Subcutaneous abdominal adipose tissue (tissue), 5 donors: ENCODE measurements around the gene GALNT18.
A peak's percentile ranks its signal among the peaks of the same experiment; 100 is the strongest.

Experiments
- H3K27ac ChIP-seq: one replicate; pipeline ENCODE4 v1.7.0; 2013; ENCODE audit warnings: low read depth, mild to moderate bottlenecking, inconsistent platforms, low read length, moderate library complexity
- H3K27me3 ChIP-seq, 5 donors: one replicate each; pipeline ENCODE4 v1.7.0; 2013; ENCODE audit warnings: low read length in 5 of 5, inconsistent platforms in 1 of 5; ENCODE audit not compliant: control insufficient read depth in 5 of 5, insufficient read depth in 4 of 5
- H3K36me3 ChIP-seq, 5 donors: one replicate each; pipeline ENCODE4 v1.7.0; 2013; ENCODE audit warnings: low read length in 5 of 5; ENCODE audit not compliant: control insufficient read depth in 5 of 5, insufficient read depth in 5 of 5
- H3K4me1 ChIP-seq, 5 donors: one replicate each; pipeline ENCODE4 v1.7.0; 2013; ENCODE audit warnings: low read length in 5 of 5, mild to moderate bottlenecking in 3 of 5, moderate library complexity in 1 of 5; ENCODE audit not compliant: control insufficient read depth in 5 of 5, insufficient read depth in 5 of 5
- H3K4me3 ChIP-seq, 5 donors: one replicate each; pipeline ENCODE4 v1.7.0; 2013; ENCODE audit warnings: low read length in 5 of 5, low read depth in 1 of 5
- H3K9ac ChIP-seq, 5 donors: one replicate each; pipeline ENCODE4 v1.7.0; 2013; ENCODE audit warnings: low read length in 5 of 5, mild to moderate bottlenecking in 4 of 5, moderate library complexity in 3 of 5
- H3K9me3 ChIP-seq, 5 donors: one replicate each; pipeline ENCODE4 v1.7.0; 2013; ENCODE audit warnings: low read length in 5 of 5; ENCODE audit not compliant: control insufficient read depth in 5 of 5
- donor health status: healthy.
- donor health status: healthy.
- donor health status: healthy.
- donor health status: healthy.
- donor health status: healthy.

Gene GALNT18

DNA sequence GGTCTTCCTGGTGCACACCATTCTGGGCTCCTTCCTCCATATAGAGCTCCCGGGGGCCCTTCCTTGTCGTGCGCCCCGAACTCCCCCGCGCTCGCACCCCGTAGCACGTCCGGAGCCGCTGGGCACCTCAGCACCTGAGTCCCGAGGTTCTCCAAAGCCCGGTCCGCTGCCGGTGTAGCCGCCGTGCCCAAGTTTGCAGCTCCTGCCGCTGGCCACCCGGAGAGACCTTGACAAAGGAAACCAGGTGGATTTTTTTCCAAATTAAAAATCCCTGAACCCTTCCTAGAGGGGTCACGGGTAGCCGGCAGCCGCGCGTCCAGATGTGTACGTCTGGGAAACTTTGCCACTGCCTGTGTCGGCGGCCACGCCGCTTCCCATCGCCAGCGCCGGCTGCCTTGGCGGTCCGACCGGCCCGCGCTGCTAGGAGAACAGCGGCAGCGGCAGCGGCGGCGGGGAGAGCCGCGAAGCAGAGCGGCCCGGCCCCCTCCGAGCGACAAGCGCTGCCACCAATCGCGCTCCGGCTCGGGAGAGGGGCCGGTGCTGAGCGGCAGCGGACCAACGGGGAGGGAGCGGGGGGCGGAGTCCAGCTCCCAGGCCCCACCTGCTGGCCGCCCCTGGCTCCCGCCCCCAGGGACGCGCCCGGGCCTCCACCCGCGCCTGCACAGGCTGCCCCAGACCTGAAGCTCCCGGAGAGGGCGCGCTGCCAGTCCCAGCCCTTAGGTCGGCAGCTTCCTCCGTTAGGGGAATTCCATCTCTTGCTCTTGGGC lies at the start of gene GALNT18:
Gene GALNT18, minus strand, starts transcription at position 433 of the 767 bp plus-strand sequence.
- peak within 1 kb of the TSS in 4 of 5 donors; percentile 22 to 75 (median 56) for H3K9ac ChIP-seq
- no peaks in the 10 kb centered on the region for H3K36me3 ChIP-seq
- peaks cover 5 to 27% (median 11%) of the 10 kb centered on the region in 5 donors for H3K27me3 ChIP-seq
- H3K27ac ChIP-seq, result peak within 1 kb of the TSS; percentile 40
- peak within 1 kb of the TSS; percentile 60 to 84 (median 74) for H3K4me3 ChIP-seq
- H3K4me1 ChIP-seq, result peaks cover 0 to 54% (median 25%) of the 10 kb centered on the region in 5 donors
- no peaks in the 10 kb centered on the region for H3K9me3 ChIP-seq

DNA sequence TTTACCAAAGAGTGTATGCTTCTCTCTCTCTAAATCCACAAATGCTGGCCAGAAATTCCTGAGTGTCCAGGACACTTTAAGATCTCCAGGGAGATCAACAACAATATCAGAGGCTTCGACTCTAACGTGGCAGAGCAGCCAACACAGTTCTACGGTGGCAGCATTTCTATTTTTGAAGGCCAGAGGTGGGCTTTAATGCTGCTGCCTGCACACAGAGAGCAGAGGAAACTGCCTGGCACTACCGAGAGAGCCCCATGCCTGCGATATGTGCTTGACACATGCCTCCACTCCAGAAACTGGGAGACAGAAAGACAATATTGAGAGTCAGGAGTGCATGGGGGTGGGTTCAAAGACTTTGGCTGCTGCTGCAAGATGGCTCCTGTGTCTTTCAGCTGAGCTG lies 48.8 kb upstream of the GALNT18 start:
- Histone ChIP-seq H3K27me3 (peaks cover 0 to 13% (median 3%) of the 10 kb centered on the region in 5 donors), H3K9ac (no peak overlapping the region), H3K9me3 (peaks cover 0 to 5% (median 4%) of the 10 kb centered on the region in 5 donors), H3K4me3 (no peak overlapping the region), H3K4me1 (peaks cover 0 to 5% (median 0%) of the 10 kb centered on the region in 5 donors), H3K27ac (no peak overlapping the region), H3K36me3 (no peaks in the 10 kb centered on the region)

- peaks cover 0 to 5% (median 4%) of the 10 kb centered on the region in 5 donors for H3K9me3 ChIP-seq
- H3K27me3 ChIP-seq, result peaks cover 0 to 23% (median 11%) of the 10 kb centered on the region in 5 donors
- H3K27ac ChIP-seq, result no peak overlapping the region
- H3K4me3 ChIP-seq, result no peak overlapping the region
- H3K4me1 ChIP-seq, result peaks cover 0 to 5% (median 0%) of the 10 kb centered on the region in 5 donors
- no peaks in the 10 kb centered on the region for H3K36me3 ChIP-seq
- H3K9ac ChIP-seq, result no peak overlapping the region
Observed at GRCh38 chr11:11669233-11669846, 47.5 kb upstream of the GALNT18 start.

GRCh38 chr11:11668781-11669180 lies 47.0 kb upstream of the GALNT18 start:
- Histone ChIP-seq H3K9ac (no peak overlapping the region), H3K9me3 (peaks cover 0 to 5% (median 4%) of the 10 kb centered on the region in 5 donors), H3K27me3 (peaks cover 0 to 28% (median 14%) of the 10 kb centered on the region in 5 donors), H3K4me1 (peaks cover 0 to 5% (median 0%) of the 10 kb centered on the region in 5 donors), H3K36me3 (no peaks in the 10 kb centered on the region), H3K4me3 (no peak overlapping the region), H3K27ac (no peak overlapping the region)

- Histone ChIP-seq H3K4me1 (peaks cover 0 to 5% (median 0%) of the 10 kb centered on the region in 5 donors), H3K4me3 (no peak overlapping the region), H3K9me3 (peaks cover 0 to 5% (median 4%) of the 10 kb centered on the region in 5 donors), H3K27ac (no peak overlapping the region), H3K9ac (no peak overlapping the region), H3K27me3 (peaks cover 0 to 30% (median 11%) of the 10 kb centered on the region in 5 donors), H3K36me3 (no peaks in the 10 kb centered on the region)
Observed at GRCh38 chr11:11668274-11668673, 46.5 kb upstream of the GALNT18 start.

DNA sequence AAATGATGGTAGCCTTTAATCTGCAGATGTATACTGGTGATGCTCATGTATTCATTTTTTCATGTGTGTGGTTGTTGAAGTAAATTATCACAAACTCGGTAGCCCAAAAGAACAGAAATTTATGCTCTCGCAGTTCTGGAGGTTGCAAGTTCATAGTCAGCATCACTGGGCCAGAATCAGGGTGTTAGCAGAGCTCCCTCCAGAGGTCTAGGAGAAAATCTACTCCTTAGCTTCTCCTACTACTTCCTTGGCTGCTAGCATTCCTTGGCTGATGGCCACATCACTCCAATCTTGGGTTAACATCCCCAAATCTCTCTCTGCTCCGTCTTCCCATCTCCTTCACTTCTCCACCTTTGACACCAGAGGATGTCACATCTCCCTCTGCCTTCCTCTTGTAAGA lies 45.3 kb upstream of the GALNT18 start:
- H3K4me3 ChIP-seq, result no peak overlapping the region
- H3K36me3 ChIP-seq, result no peaks in the 10 kb centered on the region
- no peak overlapping the region for H3K27ac ChIP-seq
- H3K9me3 ChIP-seq, result peaks cover 0 to 5% (median 4%) of the 10 kb centered on the region in 5 donors
- peaks cover 0 to 5% (median 0%) of the 10 kb centered on the region in 5 donors for H3K4me1 ChIP-seq
- peaks cover 0 to 32% (median 11%) of the 10 kb centered on the region in 5 donors for H3K27me3 ChIP-seq
- no peak overlapping the region for H3K9ac ChIP-seq

GRCh38 chr11:11665407-11665806 lies 43.6 kb upstream of the GALNT18 start:
- Histone ChIP-seq H3K4me3 (no peak overlapping the region), H3K27ac (no peak overlapping the region), H3K36me3 (no peaks in the 10 kb centered on the region), H3K27me3 (peaks cover 0 to 32% (median 11%) of the 10 kb centered on the region in 5 donors), H3K9me3 (peaks cover 0 to 5% (median 4%) of the 10 kb centered on the region in 5 donors), H3K4me1 (peaks cover 0 to 5% (median 0%) of the 10 kb centered on the region in 5 donors), H3K9ac (no peak overlapping the region)

DNA sequence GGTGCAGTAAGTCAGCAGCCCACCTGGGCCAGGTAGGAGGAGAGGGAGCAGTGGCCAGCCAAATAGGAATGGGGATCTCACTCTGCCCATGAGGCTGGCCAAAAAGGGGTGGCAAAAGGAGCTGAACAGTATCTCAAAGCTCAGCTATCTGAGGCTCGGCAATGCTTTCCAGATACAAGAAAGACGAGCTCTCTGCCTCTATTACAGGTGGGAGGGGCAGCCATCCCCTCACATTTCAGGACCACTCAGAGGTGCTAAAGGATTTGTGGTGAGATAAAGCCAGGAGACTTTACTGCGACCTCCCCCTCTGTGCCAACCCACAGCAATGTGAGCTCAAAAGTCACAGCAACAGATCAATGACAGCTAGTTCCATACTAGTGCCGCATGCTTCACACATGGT lies 42.1 kb upstream of the GALNT18 start:
- no peak overlapping the region for H3K9ac ChIP-seq
- peaks cover 0 to 5% (median 4%) of the 10 kb centered on the region in 5 donors for H3K9me3 ChIP-seq
- H3K27me3 ChIP-seq, result peaks cover 0 to 32% (median 11%) of the 10 kb centered on the region in 5 donors
- H3K4me3 ChIP-seq, result no peak overlapping the region
- H3K4me1 ChIP-seq, result peaks cover 0 to 2% (median 0%) of the 10 kb centered on the region in 5 donors
- no peak overlapping the region for H3K27ac ChIP-seq
- no peaks in the 10 kb centered on the region for H3K36me3 ChIP-seq

GRCh38 chr11:11662578-11662977 lies 40.8 kb upstream of the GALNT18 start:
- Histone ChIP-seq H3K9ac (no peak overlapping the region), H3K36me3 (no peaks in the 10 kb centered on the region), H3K9me3 (peaks cover 0 to 5% (median 4%) of the 10 kb centered on the region in 5 donors), H3K4me1 (peaks cover 0 to under 1% (median 0%) of the 10 kb centered on the region in 5 donors), H3K27me3 (peaks cover 0 to 25% (median 11%) of the 10 kb centered on the region in 5 donors), H3K27ac (no peak overlapping the region), H3K4me3 (no peak overlapping the region)
